ENCODE measurements around the gene CEP72. TPM values are rescaled to one million over a fixed set of nuclear protein-coding genes. Genes with fewer than 3 reads are reported as not detected.
A peak's percentile ranks its signal among the peaks of the same experiment; 100 is the strongest.
"Not testable (repeated sequence)": the region's sequence is repeated elsewhere in the genome, so short reads cannot be mapped to it uniquely, and the experiment has no call there.

CEP72 gene
- total RNA-seq, 1 donor: 3.5 TPM

DNA sequence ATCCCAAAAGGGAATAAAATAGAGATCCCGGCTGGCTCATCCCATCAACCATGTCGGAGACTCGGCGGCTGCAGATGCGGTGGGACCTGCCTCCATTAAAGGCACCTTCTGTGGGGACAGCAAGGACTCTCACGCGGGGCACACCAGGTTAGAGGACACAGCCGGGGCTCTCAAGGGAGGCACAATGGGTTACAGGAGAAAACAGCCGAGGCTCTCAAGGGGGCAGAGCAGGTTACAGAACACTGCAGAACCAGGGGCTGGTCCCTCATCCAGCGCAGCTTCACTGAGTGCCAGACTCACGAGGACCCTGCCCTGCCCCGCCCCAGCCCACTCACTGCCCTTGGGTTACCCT, 74.0 kb downstream of the CEP72 start:
- H3K27me3 ChIP-seq (ENCODE audit: insufficient read depth, low read length); H3K4me3 ChIP-seq (ENCODE audit: low read length); H3K9me3 ChIP-seq (ENCODE audit: low read depth, low read length); H3K4me1 ChIP-seq (ENCODE audit: insufficient read depth, low read length): not testable (repeated sequence)

DNA sequence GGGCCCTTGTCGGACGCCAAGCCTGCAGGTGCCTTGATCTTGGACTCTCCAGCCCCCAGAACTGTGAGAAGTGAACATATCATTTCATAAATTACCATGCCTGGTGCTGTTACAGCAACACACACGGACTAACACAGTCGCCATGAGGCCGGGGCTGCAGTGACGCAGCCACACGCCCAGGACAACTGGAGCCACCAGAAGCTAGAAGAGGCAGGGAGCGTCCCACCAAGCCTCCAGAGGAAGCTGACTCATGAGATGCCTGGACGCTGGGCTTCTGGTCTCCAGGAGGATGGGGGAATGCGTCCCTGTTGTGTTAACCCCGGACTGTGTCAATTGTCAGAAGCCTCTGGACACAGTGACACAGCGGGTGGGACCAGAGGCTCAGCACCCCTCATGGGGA, 74.8 kb downstream of the CEP72 start:
- not testable (repeated sequence) for H3K27me3 ChIP-seq (ENCODE audit: insufficient read depth, low read length); H3K4me3 ChIP-seq (ENCODE audit: low read length); H3K9me3 ChIP-seq (ENCODE audit: low read depth, low read length); H3K4me1 ChIP-seq (ENCODE audit: insufficient read depth, low read length)

DNA sequence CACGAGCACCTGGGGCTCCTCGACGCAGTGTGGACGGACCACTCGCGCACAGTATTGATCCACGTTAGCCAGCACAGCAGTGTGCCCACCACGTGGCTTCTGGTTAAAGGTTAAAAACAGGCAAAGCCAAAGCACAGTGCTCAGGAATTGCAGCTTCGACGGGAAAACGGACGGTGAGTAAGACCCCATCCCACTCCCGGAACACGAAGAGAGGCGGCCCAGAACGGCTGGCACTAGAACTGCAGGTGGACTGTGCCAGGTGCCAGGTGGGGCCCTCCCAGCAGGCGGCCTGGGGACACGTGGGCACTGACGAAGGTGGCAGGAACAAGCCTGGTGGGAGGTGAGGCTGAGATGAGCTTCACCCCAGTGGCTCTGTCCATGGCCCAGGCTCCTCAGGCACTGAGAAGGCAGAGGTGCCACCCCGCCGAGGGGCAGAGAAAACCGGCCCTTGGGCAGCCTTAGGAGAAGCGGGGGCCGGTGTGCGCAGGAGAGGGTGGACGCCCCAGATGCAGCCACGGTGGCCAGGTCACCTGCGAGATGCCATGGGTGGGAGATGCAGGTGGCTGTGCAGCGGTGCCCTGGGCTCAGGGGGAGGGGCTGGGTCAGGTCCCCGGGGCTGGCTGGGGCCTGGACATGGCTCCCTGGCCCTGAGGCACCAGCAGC, 76.3 kb downstream of the CEP72 start:
- H3K4me1 ChIP-seq (ENCODE audit: insufficient read depth, low read length); H3K9me3 ChIP-seq (ENCODE audit: low read depth, low read length); H3K27me3 ChIP-seq (ENCODE audit: insufficient read depth, low read length); H3K4me3 ChIP-seq (ENCODE audit: low read length): not testable (repeated sequence)

DNA sequence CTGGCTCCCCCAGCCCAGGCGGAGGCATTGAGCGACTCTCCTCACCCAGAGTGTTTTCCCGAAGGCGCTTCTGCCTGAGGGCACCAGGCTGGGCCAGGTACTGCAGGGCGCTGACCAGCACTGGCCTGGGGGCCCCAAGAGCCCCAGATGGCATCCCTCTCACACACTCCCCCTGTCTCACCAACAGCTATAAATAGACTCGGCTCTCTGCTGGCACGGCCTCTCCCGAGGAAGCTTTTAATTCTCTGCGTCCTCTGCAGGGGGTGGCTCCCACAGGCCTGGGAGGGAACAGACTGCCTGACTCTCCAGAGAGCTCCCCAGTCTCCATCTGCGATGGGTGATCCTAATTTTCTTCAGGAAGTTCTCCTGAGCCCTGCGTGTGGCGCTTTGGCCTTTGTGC, 78.2 kb downstream of the CEP72 start:
- not testable (repeated sequence) for H3K4me1 ChIP-seq (ENCODE audit: insufficient read depth, low read length); H3K9me3 ChIP-seq (ENCODE audit: low read depth, low read length); H3K27me3 ChIP-seq (ENCODE audit: insufficient read depth, low read length); H3K4me3 ChIP-seq (ENCODE audit: low read length)

DNA sequence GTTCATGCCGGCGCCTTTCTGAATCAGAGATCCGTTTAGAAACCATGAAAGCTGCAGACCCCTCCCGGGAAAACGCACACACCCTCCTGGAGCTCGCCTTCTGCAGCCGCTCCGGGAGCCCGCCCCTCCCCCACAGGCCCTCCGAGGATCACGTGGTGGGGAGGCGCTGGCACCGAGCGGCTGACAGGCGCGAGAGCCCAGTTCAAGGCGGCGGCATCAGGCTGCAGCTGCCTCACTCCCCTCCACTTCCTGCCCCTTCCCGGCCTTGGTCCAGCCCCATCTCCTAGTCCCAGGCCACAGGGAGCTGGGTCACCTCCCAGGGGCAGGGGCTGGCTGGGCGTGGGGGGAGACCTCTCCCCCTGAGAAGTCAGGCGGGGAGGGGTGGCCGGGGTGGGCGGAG, 78.9 kb downstream of the CEP72 start:
- not testable (repeated sequence) for H3K27me3 ChIP-seq (ENCODE audit: insufficient read depth, low read length); H3K4me3 ChIP-seq (ENCODE audit: low read length); H3K9me3 ChIP-seq (ENCODE audit: low read depth, low read length)

DNA sequence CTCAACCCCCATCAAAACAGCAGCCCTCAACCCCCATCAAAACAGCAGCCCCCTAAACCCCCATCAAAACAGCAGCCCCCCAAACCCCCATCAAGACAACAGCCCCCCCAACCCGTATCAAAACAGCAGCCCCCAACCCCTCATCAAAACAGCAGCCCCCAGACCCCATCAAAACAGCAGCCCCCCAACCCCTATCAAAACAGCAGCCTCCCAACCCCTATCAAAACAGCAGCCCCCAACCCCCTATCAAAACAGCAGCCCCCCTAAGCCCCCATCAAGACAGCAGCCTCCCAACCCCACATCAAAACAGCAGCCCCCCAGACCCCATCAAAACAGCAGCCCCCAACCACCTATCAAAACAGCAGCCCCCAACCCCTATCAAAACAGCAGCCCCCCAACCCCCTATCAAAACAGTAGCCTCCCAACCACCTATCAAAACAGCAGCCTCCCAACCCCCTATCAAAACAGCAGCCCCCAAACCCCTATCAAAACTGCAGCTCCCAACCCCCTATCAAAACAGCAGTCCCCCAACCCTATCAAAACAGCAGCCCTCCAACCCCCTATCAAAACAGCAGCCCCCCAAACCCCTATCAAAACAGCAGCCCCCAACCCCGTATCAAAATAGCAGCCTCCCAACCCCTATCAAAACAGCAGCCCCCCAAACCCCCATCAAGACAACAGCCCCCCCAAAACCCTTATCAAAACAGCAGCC, 79.8 kb downstream of the CEP72 start:
- no peak overlapping the region for H3K4me3 ChIP-seq (ENCODE audit: low read length)
- no peaks in the 10 kb centered on the region for H3K9me3 ChIP-seq (ENCODE audit: low read depth, low read length)
- H3K27me3 ChIP-seq (ENCODE audit: insufficient read depth, low read length): no peaks in the 10 kb centered on the region
- H3K4me1 ChIP-seq (ENCODE audit: insufficient read depth, low read length): peaks cover 3% of the 10 kb centered on the region

More for the DNA sequence above, 78.9 kb downstream of the CEP72 start:
- H3K4me1 ChIP-seq (ENCODE audit: insufficient read depth, low read length): not testable (repeated sequence)

DNA sequence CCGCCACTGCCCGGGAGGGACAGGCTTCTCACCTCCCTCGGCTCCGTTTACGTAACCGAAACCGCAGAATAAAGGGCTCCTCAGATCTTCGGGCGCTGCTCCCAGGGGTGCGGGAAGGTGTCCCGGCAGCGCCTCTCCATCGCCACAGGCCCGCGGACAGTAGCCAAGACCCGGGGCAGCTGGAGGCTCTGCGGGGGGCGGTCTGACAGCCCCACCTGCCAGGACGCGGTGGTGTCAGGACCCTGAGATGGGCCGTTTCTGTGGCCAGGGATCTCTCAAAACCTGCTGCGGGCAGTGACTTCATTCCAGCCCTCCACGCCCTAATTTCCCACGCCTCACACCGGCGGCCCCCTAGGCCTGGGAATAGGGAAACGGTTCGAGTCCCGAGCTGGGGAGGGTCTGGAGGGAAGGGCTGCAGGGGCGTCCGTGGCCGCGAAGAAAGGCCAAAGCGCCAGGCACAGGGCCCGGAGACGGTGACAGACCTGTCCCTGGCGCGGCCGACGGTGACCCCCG, 80.4 kb downstream of the CEP72 start:
- H3K27me3 ChIP-seq (ENCODE audit: insufficient read depth, low read length); H3K4me1 ChIP-seq (ENCODE audit: insufficient read depth, low read length); H3K9me3 ChIP-seq (ENCODE audit: low read depth, low read length): not testable (repeated sequence)
- H3K4me3 ChIP-seq (ENCODE audit: low read length): peak overlapping the region; percentile 20

DNA sequence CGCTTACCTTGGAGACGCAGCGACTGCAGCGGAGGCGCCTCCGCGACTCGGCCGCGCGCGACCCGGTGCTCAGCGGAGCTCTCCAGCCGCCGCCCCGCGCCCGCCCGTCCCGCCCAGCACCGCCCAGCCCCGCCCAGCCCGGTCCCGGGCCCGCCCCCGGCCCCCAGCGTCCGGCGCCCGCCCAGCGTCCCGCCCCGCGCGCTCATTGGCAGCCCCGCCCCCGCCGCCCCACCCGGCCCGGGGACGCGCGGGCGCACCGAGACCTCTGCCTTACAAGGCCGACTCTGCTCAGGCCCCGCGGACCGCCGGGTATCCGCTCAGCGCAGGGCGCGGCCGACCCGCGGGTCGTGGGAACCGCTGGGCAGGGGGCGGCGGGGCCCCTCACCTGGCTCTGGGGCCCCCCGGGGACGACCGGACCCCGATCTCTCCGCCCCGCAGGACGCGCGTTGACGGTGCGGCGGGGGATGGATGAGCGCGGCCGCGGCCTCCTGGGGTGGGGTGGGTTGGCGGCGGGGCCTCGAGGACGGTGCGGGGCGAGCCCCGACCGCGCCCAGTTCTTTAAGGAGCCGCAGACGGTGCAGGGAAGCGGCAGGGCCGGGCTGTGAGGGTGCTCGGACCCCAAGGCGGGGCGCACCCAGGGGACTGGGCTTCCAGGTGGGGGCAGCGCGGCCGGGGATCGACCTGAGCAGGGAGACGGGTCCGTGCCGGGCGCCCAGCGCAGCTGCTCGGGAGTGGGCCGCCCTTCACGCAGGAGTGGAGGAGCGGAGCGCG, 81.3 kb downstream of the CEP72 start, which contains the start of gene TPPP:
Gene TPPP (minus strand): TSS at position 82 of the 771 bp plus-strand sequence. CDS start 15,292 bp downstream, outside the sequence.
- H3K27me3 ChIP-seq (ENCODE audit: insufficient read depth, low read length); H3K4me1 ChIP-seq (ENCODE audit: insufficient read depth, low read length); H3K9me3 ChIP-seq (ENCODE audit: low read depth, low read length): not testable (repeated sequence)
- H3K4me3 ChIP-seq (ENCODE audit: low read length): peak within 1 kb of the TSS; percentile 20

DNA sequence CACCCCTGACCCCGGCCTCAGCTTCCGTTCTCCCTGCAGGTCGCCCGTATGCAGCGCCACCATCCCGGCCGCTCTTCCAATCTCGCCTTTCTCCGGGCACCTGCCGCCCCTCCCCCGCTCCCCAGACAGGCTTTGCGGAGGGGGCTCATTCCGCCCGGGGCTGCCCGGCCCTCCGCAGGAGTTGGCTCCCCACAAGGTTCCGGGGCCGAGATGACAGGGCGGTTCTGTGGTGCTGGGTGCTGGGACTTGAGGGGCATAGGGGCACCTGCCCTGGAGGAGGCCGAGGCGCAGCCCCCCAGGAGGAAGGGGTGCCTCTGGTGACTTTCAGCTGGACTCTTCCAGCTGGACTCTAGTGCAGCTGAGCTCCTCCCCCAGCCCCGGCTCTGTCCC, 81.9 kb downstream of the CEP72 start:
- H3K4me1 ChIP-seq (ENCODE audit: insufficient read depth, low read length); H3K4me3 ChIP-seq (ENCODE audit: low read length); H3K27me3 ChIP-seq (ENCODE audit: insufficient read depth, low read length); H3K9me3 ChIP-seq (ENCODE audit: low read depth, low read length): not testable (repeated sequence)

DNA sequence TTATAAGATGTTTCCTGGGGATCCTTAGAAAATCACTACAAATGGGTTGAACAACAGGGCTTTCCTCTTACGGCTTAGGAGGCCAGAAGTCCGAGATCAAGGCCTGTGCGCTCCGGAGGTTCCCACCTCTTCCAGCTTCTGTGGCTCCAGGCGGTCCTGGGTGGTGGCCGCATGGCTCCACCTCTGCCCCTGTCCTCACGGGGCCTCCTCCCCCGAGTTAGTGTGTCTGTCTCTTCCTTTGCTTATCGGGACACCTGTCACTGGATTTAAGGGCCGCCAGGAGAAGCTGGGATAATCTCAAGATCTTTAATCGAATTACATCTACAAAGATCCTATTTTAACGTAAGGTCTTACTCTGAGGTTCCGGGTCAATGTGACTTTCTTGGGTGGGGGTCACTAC, 83.3 kb downstream of the CEP72 start:
- H3K9me3 ChIP-seq (ENCODE audit: low read depth, low read length); H3K4me1 ChIP-seq (ENCODE audit: insufficient read depth, low read length); H3K4me3 ChIP-seq (ENCODE audit: low read length); H3K27me3 ChIP-seq (ENCODE audit: insufficient read depth, low read length): not testable (repeated sequence)

DNA sequence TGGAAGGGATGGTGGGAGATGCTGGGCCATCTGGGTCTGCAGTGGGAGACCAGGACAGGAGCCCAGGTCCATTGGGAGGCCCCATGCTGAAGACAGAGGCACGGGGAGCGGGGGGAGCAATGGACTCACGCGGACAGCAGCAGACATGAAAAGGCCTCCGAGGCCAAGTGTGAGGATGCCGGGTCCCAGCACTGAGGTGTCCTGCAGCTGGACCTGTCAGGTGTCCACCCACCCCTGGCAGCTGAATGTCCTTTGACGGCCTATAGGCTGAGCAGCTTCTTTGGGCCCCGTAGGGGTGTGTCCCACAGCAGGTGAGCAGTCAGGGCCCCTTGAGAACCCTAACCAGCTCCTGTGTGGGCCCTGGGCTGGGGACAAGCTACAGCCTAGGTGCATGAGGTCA, 84.1 kb downstream of the CEP72 start:
- H3K4me1 ChIP-seq (ENCODE audit: insufficient read depth, low read length); H3K9me3 ChIP-seq (ENCODE audit: low read depth, low read length); H3K27me3 ChIP-seq (ENCODE audit: insufficient read depth, low read length); H3K4me3 ChIP-seq (ENCODE audit: low read length): not testable (repeated sequence)

DNA sequence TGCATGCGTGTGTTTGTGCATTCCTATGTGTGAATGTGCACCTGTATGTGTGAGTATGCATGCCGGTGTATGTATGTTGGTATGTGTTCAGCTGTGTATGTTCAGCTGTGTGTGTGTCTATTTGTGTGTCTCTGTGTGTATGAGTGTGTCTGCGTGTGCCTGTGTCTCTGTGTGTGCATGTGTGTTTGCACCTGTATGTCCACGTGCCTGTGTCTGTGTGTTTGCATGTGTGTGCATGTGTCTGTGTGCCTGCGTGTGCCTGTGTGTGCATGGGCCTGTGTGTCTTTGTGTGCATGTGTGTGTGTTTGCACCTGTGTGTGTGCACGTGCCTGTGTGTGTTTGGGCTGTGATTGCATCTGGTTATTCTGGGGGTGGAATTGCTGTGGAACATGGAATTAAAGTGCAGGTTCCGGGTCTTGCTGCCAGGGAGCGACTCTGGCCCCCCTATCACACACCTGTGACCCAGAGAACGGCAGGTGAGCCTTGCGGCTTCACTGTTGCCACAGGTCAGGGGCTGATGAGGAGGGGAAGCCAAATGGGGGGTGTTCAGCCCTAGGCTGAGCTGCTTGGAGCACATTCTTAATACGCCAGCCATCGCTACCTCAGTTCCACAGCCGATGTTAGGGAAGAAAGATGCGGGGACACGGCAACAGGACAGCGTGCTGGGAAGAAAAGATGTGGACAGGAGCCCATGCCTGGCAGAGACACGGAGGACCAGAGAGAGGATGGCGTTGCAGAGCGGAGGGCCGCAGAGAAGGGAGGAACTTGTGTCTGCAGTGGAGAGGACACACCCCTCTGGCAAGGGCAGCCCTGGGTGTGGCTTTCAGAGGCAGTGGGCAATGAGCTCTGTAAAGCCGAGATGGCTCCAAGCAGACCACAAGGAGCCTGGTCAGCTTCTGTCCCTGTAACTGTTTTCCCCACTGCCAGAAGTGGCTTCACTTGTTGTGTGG, 84.9 kb downstream of the CEP72 start:
- H3K27me3 ChIP-seq (ENCODE audit: insufficient read depth, low read length); H3K9me3 ChIP-seq (ENCODE audit: low read depth, low read length); H3K4me1 ChIP-seq (ENCODE audit: insufficient read depth, low read length); H3K4me3 ChIP-seq (ENCODE audit: low read length): not testable (repeated sequence)
